Left renal pelvis (tissue), 4 donors: Measurements from ENCODE around the gene UCK2. TPM values are rescaled to one million over a fixed set of nuclear protein-coding genes. Genes with fewer than 3 reads are reported as not detected.
A peak's percentile ranks its signal among the peaks of the same experiment; 100 is the strongest.

ENCODE experiments used
- DNase-seq, 4 donors: peaks; one replicate each; pipeline ENCODE4 v3.0.0-alpha.2; 2013; ENCODE audit warnings: low read depth in 4 of 4, low spot score in 3 of 4
- polyA plus RNA-seq, 4 donors: library from polyadenylated mRNA; unstranded; fragments of 120-200 nt; gene quantifications; one replicate each; pipeline ENCODE4 v1.2.1, GENCODE V29; 2013; ENCODE audit not compliant: insufficient read length in 4 of 4

The UCK2 gene
- polyA plus RNA-seq, 4 donors, result 16.0 to 25.0 (median 22.6) TPM

- DNase-seq, result no peak
Observed at GRCh38 chr1:165928075-165928731, 100.8 kb downstream of the UCK2 start.

- DNase-seq, result no peak
Observed at GRCh38 chr1:165930961-165931360, 103.5 kb downstream of the UCK2 start.

DNA sequence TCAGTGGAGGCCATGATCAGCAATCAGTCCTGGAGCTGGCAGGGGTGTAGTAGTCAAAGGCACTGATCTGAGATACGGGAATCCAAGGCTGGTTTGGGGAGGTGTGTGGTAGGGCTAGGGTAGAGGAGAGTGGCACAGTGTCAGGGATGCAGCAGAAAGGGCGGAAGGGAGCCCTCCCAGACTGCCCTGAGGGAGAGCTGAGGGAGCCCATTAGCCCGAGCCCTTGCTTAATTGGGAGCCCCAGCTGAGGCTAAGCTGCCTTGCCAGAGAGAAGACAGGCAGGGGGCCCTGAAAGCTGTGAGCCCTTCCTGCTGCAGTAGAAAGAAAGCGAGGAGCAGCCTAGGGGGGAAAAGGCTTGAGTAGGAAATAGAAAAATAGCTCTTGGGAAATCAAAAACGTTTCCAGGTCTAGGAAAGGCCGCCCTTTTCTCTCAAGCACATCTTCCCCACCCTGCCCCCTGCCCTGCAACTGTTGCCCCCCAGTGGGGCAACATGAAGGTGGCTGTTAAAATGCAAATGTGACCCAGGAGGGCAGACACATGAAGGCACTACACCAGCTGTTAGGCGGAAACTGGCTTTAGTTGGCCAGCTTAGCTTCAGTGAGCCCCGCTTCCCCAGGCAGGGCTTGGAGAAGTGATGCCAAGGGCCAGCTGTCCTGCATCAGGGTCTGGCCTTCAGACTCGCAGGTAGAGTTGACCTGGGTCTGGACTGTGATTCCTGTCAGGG lies 106.2 kb downstream of the UCK2 start:
- no peak for DNase-seq

GRCh38 chr1:165936542-165936941 lies 109.1 kb downstream of the UCK2 start:
- DNase-seq, result no peak

- DNase-seq, result no peak
Observed at GRCh38 chr1:165937829-165938228, 110.4 kb downstream of the UCK2 start.

DNA sequence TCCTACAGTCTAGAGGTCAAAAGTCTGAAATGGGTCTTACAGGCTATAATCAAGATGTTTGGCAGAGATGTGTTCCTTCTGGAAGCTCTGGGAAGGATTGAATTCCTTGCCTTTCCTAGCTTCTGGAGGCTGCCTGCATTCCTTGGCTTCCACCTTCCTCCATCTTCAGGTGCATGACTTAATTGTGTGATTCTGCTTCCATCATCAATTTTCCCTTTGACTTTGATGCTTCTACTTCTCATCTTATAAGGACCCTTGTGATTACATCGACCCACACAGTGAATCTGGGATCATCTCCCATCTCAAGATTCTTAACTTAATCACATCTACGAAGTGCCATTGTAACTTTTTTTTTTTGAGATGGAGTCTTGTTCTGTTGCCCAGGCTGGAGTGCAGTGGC lies 111.4 kb downstream of the UCK2 start:
- DNase-seq, result no peak

- DNase-seq, result no peak
Observed at GRCh38 chr1:165941531-165941930, 114.1 kb downstream of the UCK2 start.

DNA sequence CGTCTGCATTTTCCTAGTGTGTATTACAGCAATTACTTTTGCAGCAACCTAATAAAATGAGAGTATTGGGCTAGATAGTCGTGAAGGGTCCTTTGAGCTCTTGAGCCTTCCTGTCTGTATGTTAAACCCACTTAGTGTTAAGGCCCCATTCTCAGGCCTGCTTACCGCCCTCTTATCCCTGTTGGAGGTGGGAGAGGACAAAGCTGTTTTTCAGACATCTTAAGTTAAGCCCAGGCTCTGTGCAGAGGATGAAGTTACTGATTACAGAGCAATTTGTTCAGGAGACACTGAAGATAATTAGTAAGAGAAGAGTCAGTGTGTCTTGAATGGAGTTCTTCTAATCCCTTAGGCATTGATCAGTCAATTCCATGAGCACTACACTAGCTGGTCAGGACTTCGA lies 114.6 kb downstream of the UCK2 start:
- no peak for DNase-seq

GRCh38 chr1:165942927-165943597 lies 115.6 kb downstream of the UCK2 start:
- no peak for DNase-seq

- no peak for DNase-seq
Observed at GRCh38 chr1:165945911-165946310, 118.5 kb downstream of the UCK2 start.

- DNase-seq, result no peak
Observed at GRCh38 chr1:165947797-165948455, 120.5 kb downstream of the UCK2 start.

- DNase-seq, result peak in 3 of 4 donors; percentile 24 to 40 (median 39)
Observed at GRCh38 chr1:165949335-165950130, 122.1 kb downstream of the UCK2 start.

- peak in 3 of 4 donors; percentile 14 to 39 (median 26) for DNase-seq
Observed at GRCh38 chr1:165954940-165955339, 127.5 kb downstream of the UCK2 start.

GRCh38 chr1:165958306-165958705 lies 130.9 kb downstream of the UCK2 start:
- no peak for DNase-seq

DNA sequence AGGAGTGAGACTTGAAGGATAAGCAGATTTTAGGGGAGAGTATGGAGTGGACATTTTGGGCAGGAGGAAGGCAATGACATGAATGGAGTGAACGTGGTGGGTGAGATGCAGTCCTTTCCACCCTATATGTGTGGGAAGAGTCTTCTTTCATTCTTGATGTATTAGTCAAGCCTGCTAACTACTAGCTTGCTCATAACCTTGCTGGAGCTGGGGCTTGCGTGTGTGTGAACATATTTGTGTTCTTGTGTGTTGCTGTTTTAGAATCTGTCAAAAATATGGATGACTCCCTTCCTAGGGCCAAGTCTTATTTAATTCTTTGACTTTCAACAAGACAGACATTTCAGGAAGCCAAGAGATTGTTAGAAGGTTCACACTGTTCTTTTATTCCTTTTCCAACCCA lies 132.7 kb downstream of the UCK2 start:
- no peak for DNase-seq

GRCh38 chr1:165960881-165961280 lies 133.5 kb downstream of the UCK2 start:
- no peak for DNase-seq
